Osteoblast (primary cell): ENCODE measurements around the gene SERGEF. TPM values are rescaled to one million over a fixed set of nuclear protein-coding genes. Genes with fewer than 3 reads are reported as not detected.

Experiments
- DNase-seq: peaks from one replicate; pipeline ENCODE4 v3.0.0; 2011; ENCODE audit warnings: low spot score, mixed read lengths; ENCODE audit not compliant: insufficient read length; ENCODE audit errors: missing footprints
- H2AFZ ChIP-seq: 2 replicates; pipeline ENCODE4 v1.6.0; 2011; ENCODE audit warnings: mild to moderate bottlenecking, low read length
- H3K27ac ChIP-seq: 2 replicates; pipeline ENCODE4 v1.5.1; 2011; ENCODE audit warnings: mild to moderate bottlenecking, low read depth, low read length, moderate library complexity
- H3K27me3 ChIP-seq: 2 replicates; pipeline ENCODE4 v1.6.0; 2012; ENCODE audit warnings: mild to moderate bottlenecking, control low read depth, inconsistent platforms, low read length, moderate library complexity; ENCODE audit not compliant: insufficient read depth
- H3K36me3 ChIP-seq: 2 replicates; pipeline ENCODE4 v1.5.1; 2011; ENCODE audit warnings: mild to moderate bottlenecking, low read length, control low read depth, moderate library complexity; ENCODE audit not compliant: insufficient read depth
- H3K4me1 ChIP-seq: 2 replicates; pipeline ENCODE4 v1.5.1; 2011; ENCODE audit warnings: mild to moderate bottlenecking, low read length, control low read depth, moderate library complexity; ENCODE audit not compliant: insufficient read depth
- H3K4me2 ChIP-seq: 2 replicates; pipeline ENCODE4 v1.6.0; 2011; ENCODE audit warnings: mild to moderate bottlenecking, low read length; ENCODE audit not compliant: insufficient read depth
- H3K4me3 ChIP-seq: fragments of 200-600 bp; sonication (generic); 3 replicates; pipeline ENCODE4 v1.5.1; 2012; ENCODE audit warnings: mild to moderate bottlenecking, low read length, inconsistent platforms; ENCODE audit not compliant: insufficient read depth
- H3K79me2 ChIP-seq: 2 replicates; pipeline ENCODE4 v1.6.0; 2012; ENCODE audit warnings: mild to moderate bottlenecking, low read length, control low read depth, inconsistent platforms; ENCODE audit not compliant: insufficient read depth
- H3K9me3 ChIP-seq: 2 replicates; pipeline ENCODE4 v1.5.1; 2011; ENCODE audit warnings: low read depth, low read length, control low read depth
- H4K20me1 ChIP-seq: 2 replicates; pipeline ENCODE4 v1.6.0; 2012; ENCODE audit warnings: mild to moderate bottlenecking, low read length, control low read depth; ENCODE audit not compliant: insufficient read depth
- CTCF ChIP-seq: IDR thresholded peaks from 2 replicates; pipeline ENCODE4 v1.5.1; 2011; ENCODE audit warnings: mild to moderate bottlenecking, low read depth, low read length, moderate library complexity; ENCODE audit errors: extremely low read depth
- total RNA-seq: library from RNA; depleted of rRNA; stranded (reverse); fragments of >200 nt; gene quantifications from 2 replicates; pipeline ENCODE4 v1.2.3, GENCODE V29; 2012

The SERGEF gene
- total RNA-seq, 1 donor, result 29.7 TPM

GRCh38 chr11:17936790-17937189 is 76.1 kb downstream of the SERGEF start:
- Histone ChIP-seq H3K9me3 (no peaks in the 10 kb centered on the region), H3K27me3 (no peaks in the 10 kb centered on the region), H3K79me2 (no peaks in the 10 kb centered on the region), H3K36me3 (no peaks in the 10 kb centered on the region), H3K4me3 (no peak overlapping the region), H2AFZ (no peak overlapping the region), H3K27ac (no peak overlapping the region), H3K4me1 (no peaks in the 10 kb centered on the region), H3K4me2 (no peak overlapping the region), H4K20me1 (no peaks in the 10 kb centered on the region)
- DNase-seq, result no peak
- no peak for TF ChIP-seq CTCF

- H3K4me1 ChIP-seq, result no peaks in the 10 kb centered on the region
- H4K20me1 ChIP-seq, result no peaks in the 10 kb centered on the region
- no peak overlapping the region for H2AFZ ChIP-seq
- no peak overlapping the region for H3K4me2 ChIP-seq
- H3K4me3 ChIP-seq, result no peak overlapping the region
- no peaks in the 10 kb centered on the region for H3K36me3 ChIP-seq
- TF ChIP-seq CTCF, result no peak
- no peak overlapping the region for H3K27ac ChIP-seq
- no peak for DNase-seq
- no peaks in the 10 kb centered on the region for H3K27me3 ChIP-seq
- no peaks in the 10 kb centered on the region for H3K79me2 ChIP-seq
- H3K9me3 ChIP-seq, result no peaks in the 10 kb centered on the region
Measured at GRCh38 chr11:17934194-17934593, 78.7 kb downstream of the SERGEF start.

- no peaks in the 10 kb centered on the region for H3K79me2 ChIP-seq
- H4K20me1 ChIP-seq, result no peaks in the 10 kb centered on the region
- DNase-seq, result no peak
- H3K27ac ChIP-seq, result no peak overlapping the region
- no peak overlapping the region for H2AFZ ChIP-seq
- no peaks in the 10 kb centered on the region for H3K27me3 ChIP-seq
- H3K9me3 ChIP-seq, result no peaks in the 10 kb centered on the region
- no peak for TF ChIP-seq CTCF
- no peak overlapping the region for H3K4me3 ChIP-seq
- no peaks in the 10 kb centered on the region for H3K36me3 ChIP-seq
- H3K4me1 ChIP-seq, result no peaks in the 10 kb centered on the region
- no peak overlapping the region for H3K4me2 ChIP-seq
Measured at GRCh38 chr11:17933708-17934107, 79.1 kb downstream of the SERGEF start.

GRCh38 chr11:17932472-17932871 is 80.4 kb downstream of the SERGEF start:
- Histone ChIP-seq H3K9me3 (no peaks in the 10 kb centered on the region), H3K36me3 (no peaks in the 10 kb centered on the region), H4K20me1 (no peaks in the 10 kb centered on the region), H3K27ac (no peak overlapping the region), H3K27me3 (no peaks in the 10 kb centered on the region), H3K4me2 (no peak overlapping the region), H3K79me2 (no peaks in the 10 kb centered on the region), H3K4me1 (no peaks in the 10 kb centered on the region), H3K4me3 (no peak overlapping the region), H2AFZ (no peak overlapping the region)
- peak; percentile 8 for TF ChIP-seq CTCF
- DNase-seq, result no peak
